SK-N-SH treated with all-trans-retinoic acid at 6 μM for 48 hours (cell line): Measurements from ENCODE around the gene SDR39U1.

Experiments used
- ATAC-seq: fragments of 200-7000 bp; cut with Tn5 transposase; 3 replicates; pipeline ENCODE4 v1.9.1; 2020; ENCODE audit warnings: mild to moderate bottlenecking, moderate library complexity
- ARNTL ChIP-seq: fragments of 450-650 bp; formaldehyde crosslinking; IDR thresholded peaks from 2 replicates; pipeline ENCODE4 v1.5.0; 2020; ENCODE audit warnings: low read depth, mild to moderate bottlenecking, moderate library complexity, borderline replicate concordance
- BACH2 ChIP-seq: fragments of 250-450 bp; sonication (Bioruptor Pico); IDR thresholded peaks from 2 replicates; pipeline ENCODE4 v1.9.0; 2021; ENCODE audit warnings: mild to moderate bottlenecking, borderline replicate concordance
- CREB5 ChIP-seq: fragments of 250-450 bp; sonication (Bioruptor Pico); IDR thresholded peaks from 2 replicates; pipeline ENCODE4 v1.5.1; 2020; ENCODE audit warnings: low read depth, mild to moderate bottlenecking, moderate library complexity
- CSDC2 ChIP-seq: fragments of 250-450 bp; sonication (Bioruptor Pico); IDR thresholded peaks from 2 replicates; pipeline ENCODE4 v1.5.0; 2020; ENCODE audit warnings: mild to moderate bottlenecking, moderate library complexity
- CSRNP3 ChIP-seq: fragments of 250-450 bp; sonication (Bioruptor Pico); IDR thresholded peaks from 2 replicates; pipeline ENCODE4 v1.5.1; 2021; ENCODE audit warnings: mild to moderate bottlenecking, moderate library complexity
- ESRRG ChIP-seq: fragments of 250-450 bp; sonication (Bioruptor Pico); IDR thresholded peaks from 2 replicates; pipeline ENCODE4 v1.6.1; 2021; ENCODE audit warnings: mild to moderate bottlenecking
- GLIS3 ChIP-seq: fragments of 250-450 bp; sonication (Bioruptor Pico); IDR thresholded peaks from 2 replicates; pipeline ENCODE4 v1.5.0; 2020; ENCODE audit warnings: mild to moderate bottlenecking, moderate library complexity
- ISL1 ChIP-seq: fragments of 250-450 bp; sonication (Bioruptor Pico); IDR thresholded peaks from 2 replicates; pipeline ENCODE4 v2.1.2; 2022; ENCODE audit warnings: mild to moderate bottlenecking, moderate library complexity
- OSR1 ChIP-seq: fragments of 250-450 bp; sonication (Bioruptor Pico); IDR thresholded peaks from 2 replicates; pipeline ENCODE4 v1.8.0; 2022; ENCODE audit warnings: moderate library complexity, mild to moderate bottlenecking, inconsistent platforms
- PATZ1 ChIP-seq: fragments of 250-450 bp; sonication (Bioruptor Pico); IDR thresholded peaks from 2 replicates; pipeline ENCODE4 v1.8.0; 2020; ENCODE audit warnings: mild to moderate bottlenecking, moderate library complexity, borderline replicate concordance
- PPARA ChIP-seq: fragments of 250-450 bp; sonication (Bioruptor Pico); IDR thresholded peaks from 2 replicates; pipeline ENCODE4 v1.5.0; 2020; ENCODE audit warnings: mild to moderate bottlenecking, borderline replicate concordance
- RARB ChIP-seq: fragments of 250-450 bp; sonication (Bioruptor Pico); IDR thresholded peaks from 2 replicates; pipeline ENCODE4 v1.8.0; 2021; ENCODE audit warnings: mild to moderate bottlenecking, moderate library complexity
- SNAI2 ChIP-seq: fragments of 250-450 bp; sonication (Bioruptor Pico); IDR thresholded peaks from 2 replicates; pipeline ENCODE4 v1.5.0; 2020; ENCODE audit warnings: mild to moderate bottlenecking, moderate library complexity
- TCF4 ChIP-seq: fragments of 250-450 bp; sonication (Bioruptor Pico); IDR thresholded peaks from 2 replicates; pipeline ENCODE4 v1.8.0; 2021; ENCODE audit warnings: mild to moderate bottlenecking, moderate library complexity, borderline replicate concordance
- TOX ChIP-seq: fragments of 250-450 bp; sonication (Bioruptor Pico); IDR thresholded peaks from 2 replicates; pipeline ENCODE4 v1.8.0; 2021; ENCODE audit warnings: mild to moderate bottlenecking, moderate library complexity, borderline replicate concordance
- ZC3H10 ChIP-seq: fragments of 250-450 bp; sonication (Bioruptor Pico); IDR thresholded peaks from 2 replicates; pipeline ENCODE4 v1.5.1; 2021; ENCODE audit warnings: mild to moderate bottlenecking, moderate library complexity
- ZFP3 ChIP-seq: fragments of 250-450 bp; sonication (Bioruptor Pico); IDR thresholded peaks from 2 replicates; pipeline ENCODE4 v1.5.0; 2020; ENCODE audit warnings: mild to moderate bottlenecking, moderate library complexity
- ZFP30 ChIP-seq: fragments of 450-650 bp; formaldehyde crosslinking; IDR thresholded peaks from 2 replicates; pipeline ENCODE4 v1.5.0; 2022; ENCODE audit warnings: mild to moderate bottlenecking, moderate library complexity
- ZNF565 ChIP-seq: fragments of 450-650 bp; formaldehyde crosslinking; conservative IDR thresholded peaks from 2 replicates; pipeline ENCODE4 v1.5.0; 2020; ENCODE audit warnings: low read depth, mild to moderate bottlenecking, moderate library complexity
- ZNF70 ChIP-seq: fragments of 450-650 bp; formaldehyde crosslinking; IDR thresholded peaks from 2 replicates; pipeline ENCODE4 v1.5.0; 2020; ENCODE audit warnings: mild to moderate bottlenecking, moderate library complexity
- TF ChIP-seq, protein P1 (sequence below): fragments of 250-450 bp; sonication (Bioruptor Pico); IDR thresholded peaks from 2 replicates; pipeline ENCODE4 v1.8.0; 2021; ENCODE audit warnings: low read depth, mild to moderate bottlenecking, moderate library complexity, borderline replicate concordance

The SDR39U1 gene

GRCh38 chr14:24463017-24463883 lies 20.7 kb upstream of the SDR39U1 start (continued):
- no peak for TF ChIP-seq PATZ1 (CRISPR knock-in tag)
- TF ChIP-seq BACH2 = no peak
- TF ChIP-seq ZFP30 (CRISPR knock-in tag) = no peak
- no peak for TF ChIP-seq OSR1 (CRISPR knock-in tag)
- no peak for TF ChIP-seq PPARA (CRISPR knock-in tag)
- TF ChIP-seq, protein P1, sequence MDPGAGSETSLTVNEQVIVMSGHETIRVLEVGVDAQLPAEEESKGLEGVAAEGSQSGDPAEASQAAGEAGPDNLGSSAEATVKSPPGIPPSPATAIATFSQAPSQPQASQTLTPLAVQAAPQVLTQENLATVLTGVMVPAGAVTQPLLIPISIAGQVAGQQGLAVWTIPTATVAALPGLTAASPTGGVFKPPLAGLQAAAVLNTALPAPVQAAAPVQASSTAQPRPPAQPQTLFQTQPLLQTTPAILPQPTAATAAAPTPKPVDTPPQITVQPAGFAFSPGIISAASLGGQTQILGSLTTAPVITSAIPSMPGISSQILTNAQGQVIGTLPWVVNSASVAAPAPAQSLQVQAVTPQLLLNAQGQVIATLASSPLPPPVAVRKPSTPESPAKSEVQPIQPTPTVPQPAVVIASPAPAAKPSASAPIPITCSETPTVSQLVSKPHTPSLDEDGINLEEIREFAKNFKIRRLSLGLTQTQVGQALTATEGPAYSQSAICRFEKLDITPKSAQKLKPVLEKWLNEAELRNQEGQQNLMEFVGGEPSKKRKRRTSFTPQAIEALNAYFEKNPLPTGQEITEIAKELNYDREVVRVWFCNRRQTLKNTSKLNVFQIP = no peak
- TF ChIP-seq ZNF565 (CRISPR knock-in tag) = no peak
- no peak for TF ChIP-seq SNAI2 (CRISPR knock-in tag)

DNA sequence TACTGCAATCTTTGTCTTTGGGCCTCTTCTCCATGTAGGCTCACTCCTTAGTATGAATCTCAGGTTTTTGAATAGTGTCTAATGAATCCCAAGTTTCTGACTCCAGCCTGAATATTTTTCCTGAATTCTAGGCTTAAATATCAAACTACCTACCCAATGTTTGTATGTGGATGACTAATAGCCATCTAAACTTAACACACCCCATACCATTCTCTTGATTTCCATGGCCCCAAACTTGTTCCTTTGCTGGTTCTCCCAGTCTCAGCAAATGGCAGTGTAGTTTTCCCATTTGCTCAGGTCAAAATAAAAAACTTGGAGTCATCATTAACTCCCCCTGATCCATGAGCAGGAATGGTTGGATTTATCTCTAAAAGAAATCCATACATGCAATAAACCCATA lies 18.8 kb upstream of the SDR39U1 start:
- no peak for ATAC-seq
- TF ChIP-seq, protein P1 = no peak
- no peak for TF ChIP-seq ISL1 (CRISPR knock-in tag)
- no peak for TF ChIP-seq CSRNP3 (CRISPR knock-in tag)
- no peak for TF ChIP-seq ZFP3 (CRISPR knock-in tag)
- TF ChIP-seq SNAI2 (CRISPR knock-in tag) = no peak
- no peak for TF ChIP-seq CREB5 (CRISPR knock-in tag)
- no peak for TF ChIP-seq RARB (CRISPR knock-in tag)
- TF ChIP-seq GLIS3 (CRISPR knock-in tag) = no peak
- no peak for TF ChIP-seq OSR1 (CRISPR knock-in tag)
- no peak for TF ChIP-seq PPARA (CRISPR knock-in tag)
- TF ChIP-seq CSDC2 (CRISPR knock-in tag) = no peak
- TF ChIP-seq BACH2 = no peak
- no peak for TF ChIP-seq ARNTL
- no peak for TF ChIP-seq PATZ1 (CRISPR knock-in tag)
- TF ChIP-seq ESRRG = no peak
- no peak for TF ChIP-seq ZC3H10 (CRISPR knock-in tag)
- TF ChIP-seq TOX (CRISPR knock-in tag) = no peak
- TF ChIP-seq TCF4 (CRISPR knock-in tag) = no peak
- TF ChIP-seq ZNF70 = no peak
